Thyroid gland (tissue), 4 donors: ENCODE results near the gene C11orf54.

Source experiments
- CTCF ChIP-seq, 6 experiments: fragments of 200-600 bp in 3 of 6; fragments of 450-650 bp in 3 of 6; sonication (generic) in 3 of 6; IDR thresholded peaks; one replicate each; pipeline ENCODE4 v1.5.1; 2016 to 2019; ENCODE audit warnings: antibody characterized with exemption in 6 of 6, mild to moderate bottlenecking in 2 of 6, inconsistent platforms in 1 of 6, moderate library complexity in 1 of 6
- POLR2A ChIP-seq, 2 donors: fragments of 450-650 bp; IDR thresholded peaks; one replicate each; pipeline ENCODE4 v1.6.1; 2017; ENCODE audit warnings: antibody characterized with exemption in 2 of 2, mild to moderate bottlenecking in 2 of 2, moderate library complexity in 1 of 2

GRCh38 chr11:93728792-93729128, 12.7 kb upstream of the C11orf54 start:
- TF ChIP-seq CTCF (IDR thresholded peaks at IDR 0.05) (no peak), POLR2A (IDR thresholded peaks at IDR 0.05) (no peak)
